ENCODE results near the gene AATF.
"Not testable (repeated sequence)": the region's sequence is repeated elsewhere in the genome, so short reads cannot be mapped to it uniquely, and the experiment has no call there.

- TF ChIP-seq CTCF (IDR thresholded peaks at IDR 0.05; ENCODE audit: low read length); EZH2 (IDR thresholded peaks at IDR 0.05; ENCODE audit: borderline replicate concordance, low read length): not testable (repeated sequence)
Measured at GRCh38 chr17:37073464-37073863, 124.7 kb downstream of the AATF start.
